ENCODE measurements around the gene RNF144A. TPM values are rescaled to one million over a fixed set of nuclear protein-coding genes. Genes with fewer than 3 reads are reported as not detected.

RNF144A gene
- total and polyA plus RNA-seq, 2 experiments from 2014 or later = 0.60 to 3.5 TPM

- no peaks in the 10 kb centered on the region for H3K9me3 ChIP-seq (ENCODE audit: low read depth)
- no peak overlapping the region; the same call in 1 of the 2 replicates for H3K27ac ChIP-seq
- H4K20me1 ChIP-seq (ENCODE audit: insufficient read depth) = no peaks in the 10 kb centered on the region
- no peaks in the 10 kb centered on the region for H3K9me2 ChIP-seq (ENCODE audit: insufficient read depth)
- in situ Hi-C loops (cut with MboI) = no loop called here
- peak; percentile 21 for DNase-seq
- H3K4me1 ChIP-seq (ENCODE audit: insufficient read depth) = peaks cover 49% of the 10 kb centered on the region
- H3K36me3 ChIP-seq (ENCODE audit: low read depth) = no peaks in the 10 kb centered on the region
- H3K4me2 ChIP-seq (ENCODE audit: unreplicated experiment) = no peak overlapping the region
- 0 out of 2 replicates have a peak overlapping the region, but pooled peaks have one; percentile 32 for H3K9ac ChIP-seq
- no peak overlapping the region for H3K4me3 ChIP-seq
- H3K79me2 ChIP-seq (ENCODE audit: insufficient read depth) = no peaks in the 10 kb centered on the region
- WGBS, 2 experiments (ENCODE audit: low coverage in 1 of 2, low lambda C conversion rate in 2 of 2, missing lambda C conversion rate in 2 of 2) = 52% methylated on average over 12 of the region's 12 CpGs
- H2AFZ ChIP-seq = no peak overlapping the region
- no peaks in the 10 kb centered on the region for H3K27me3 ChIP-seq (replicated peaks; ENCODE audit: insufficient read depth)
- peaks cover 47% of the 10 kb centered on the region for H3F3A ChIP-seq (ENCODE audit: insufficient read depth)
- no peak for TF ChIP-seq EZH2 (IDR thresholded peaks at IDR 0.05; ENCODE audit: insufficient read depth, poor library complexity, severe bottlenecking)
- TF ChIP-seq EZH2phosphoT487 (IDR thresholded peaks at IDR 0.05; ENCODE audit: insufficient read depth, low read depth) = no peak
These were observed 98.1 kb downstream of the RNF144A start for GRCh38 chr2:7015007-7015950.

DNA sequence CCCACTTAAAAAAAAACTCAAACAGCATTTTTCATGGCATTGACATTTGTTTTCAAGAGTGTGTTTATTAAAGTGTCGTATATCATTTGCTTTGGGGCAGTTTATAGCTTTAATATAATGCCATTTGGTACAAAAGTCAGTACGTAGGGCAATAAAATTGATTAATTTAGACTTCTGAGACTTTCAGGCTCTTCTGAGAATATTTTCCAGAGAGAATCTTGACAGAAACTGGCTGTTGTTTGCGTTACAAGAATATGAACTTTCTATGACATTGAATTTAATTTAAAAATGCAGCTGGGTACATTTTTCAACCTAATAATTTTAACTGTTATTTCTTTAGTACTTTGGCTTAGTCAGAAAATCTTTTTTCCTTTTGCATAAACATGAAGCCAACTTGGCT, 98.9 kb downstream of the RNF144A start:
- no peak overlapping the region for H3K4me2 ChIP-seq (ENCODE audit: unreplicated experiment)
- in situ Hi-C loops (cut with MboI) = no loop called here
- H3K9ac ChIP-seq = no peak overlapping the region
- TF ChIP-seq EZH2 (IDR thresholded peaks at IDR 0.05; ENCODE audit: insufficient read depth, poor library complexity, severe bottlenecking) = no peak
- no peak for TF ChIP-seq EZH2phosphoT487 (IDR thresholded peaks at IDR 0.05; ENCODE audit: insufficient read depth, low read depth)
- no peak for DNase-seq
- no peaks in the 10 kb centered on the region for H3K27me3 ChIP-seq (replicated peaks; ENCODE audit: insufficient read depth)
- no peaks in the 10 kb centered on the region for H3K36me3 ChIP-seq (ENCODE audit: low read depth)
- no peak overlapping the region for H2AFZ ChIP-seq
- H3K27ac ChIP-seq = no peak overlapping the region
- no peaks in the 10 kb centered on the region for H3K79me2 ChIP-seq (ENCODE audit: insufficient read depth)
- H4K20me1 ChIP-seq (ENCODE audit: insufficient read depth) = no peaks in the 10 kb centered on the region
- 78 to 84% methylated on average over 3 of the region's 3 CpGs for WGBS, 2 experiments (ENCODE audit: low coverage in 1 of 2, low lambda C conversion rate in 2 of 2, missing lambda C conversion rate in 2 of 2)
- H3K4me3 ChIP-seq = no peak overlapping the region
- no peaks in the 10 kb centered on the region for H3K9me3 ChIP-seq (ENCODE audit: low read depth)
- no peaks in the 10 kb centered on the region for H3K9me2 ChIP-seq (ENCODE audit: insufficient read depth)
- peaks cover 41% of the 10 kb centered on the region for H3F3A ChIP-seq (ENCODE audit: insufficient read depth)
- H3K4me1 ChIP-seq (ENCODE audit: insufficient read depth) = peaks cover 40% of the 10 kb centered on the region

GRCh38 chr2:7016601-7017211, 99.5 kb downstream of the RNF144A start:
- 77 to 85% methylated on average over 11 of the region's 11 CpGs for WGBS, 2 experiments (ENCODE audit: low coverage in 1 of 2, low lambda C conversion rate in 2 of 2, missing lambda C conversion rate in 2 of 2)
- Histone ChIP-seq H3K4me1 (ENCODE audit: insufficient read depth) (peaks cover 36% of the 10 kb centered on the region), H3K79me2 (ENCODE audit: insufficient read depth) (no peaks in the 10 kb centered on the region), H3K9ac (no peak overlapping the region), H3K27me3 (replicated peaks; ENCODE audit: insufficient read depth) (no peaks in the 10 kb centered on the region), H3K4me2 (ENCODE audit: unreplicated experiment) (no peak overlapping the region), H3K36me3 (ENCODE audit: low read depth) (no peaks in the 10 kb centered on the region), H3K4me3 (no peak overlapping the region), H3K9me2 (ENCODE audit: insufficient read depth) (no peaks in the 10 kb centered on the region), H3K9me3 (ENCODE audit: low read depth) (no peaks in the 10 kb centered on the region), H3K27ac (no peak overlapping the region), H2AFZ (no peak overlapping the region), H3F3A (ENCODE audit: insufficient read depth) (peaks cover 37% of the 10 kb centered on the region), H4K20me1 (ENCODE audit: insufficient read depth) (no peaks in the 10 kb centered on the region)
- DNase-seq = no peak
- in situ Hi-C loops (cut with MboI) = no loop called here
- TF ChIP-seq EZH2 (IDR thresholded peaks at IDR 0.05; ENCODE audit: insufficient read depth, poor library complexity, severe bottlenecking) = no peak
- no peak for TF ChIP-seq EZH2phosphoT487 (IDR thresholded peaks at IDR 0.05; ENCODE audit: insufficient read depth, low read depth)

DNA sequence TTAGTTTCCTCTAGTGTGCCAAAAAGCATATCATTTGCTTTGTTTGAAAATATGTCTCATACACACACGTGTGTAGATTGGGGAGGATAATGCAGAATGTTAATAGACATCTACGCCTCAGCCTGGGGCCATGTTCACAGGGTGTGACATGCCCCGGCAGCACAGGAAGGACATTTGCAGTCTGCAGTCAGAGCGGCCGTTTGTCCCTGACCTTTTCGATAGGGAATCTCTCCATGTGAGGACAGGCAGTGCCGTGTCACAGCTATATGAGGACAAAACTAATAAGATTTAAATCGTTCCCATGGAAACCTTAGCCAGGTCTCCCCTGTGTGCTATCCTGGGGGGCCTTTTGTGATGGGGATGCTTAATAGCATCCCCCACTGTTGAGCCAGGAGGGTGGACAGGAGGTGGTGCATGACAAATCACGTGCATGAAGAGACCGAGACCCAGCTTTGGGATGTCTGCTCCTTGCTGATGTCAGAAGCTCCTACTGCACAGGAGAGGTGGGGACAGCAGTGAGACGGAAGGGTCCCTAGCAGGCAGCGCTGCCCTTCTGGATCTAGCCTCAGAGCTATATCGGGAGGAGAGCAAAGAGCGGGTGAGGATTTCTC, 100.6 kb downstream of the RNF144A start:
- Histone ChIP-seq H4K20me1 (ENCODE audit: insufficient read depth) (no peaks in the 10 kb centered on the region), H3K4me2 (ENCODE audit: unreplicated experiment) (no peak overlapping the region), H3K36me3 (ENCODE audit: low read depth) (no peaks in the 10 kb centered on the region), H3K9me2 (ENCODE audit: insufficient read depth) (no peaks in the 10 kb centered on the region), H3K27me3 (replicated peaks; ENCODE audit: insufficient read depth) (no peaks in the 10 kb centered on the region), H3F3A (ENCODE audit: insufficient read depth) (peaks cover 28% of the 10 kb centered on the region), H3K4me3 (no peak overlapping the region), H3K9me3 (ENCODE audit: low read depth) (no peaks in the 10 kb centered on the region), H3K27ac (no peak overlapping the region), H3K4me1 (ENCODE audit: insufficient read depth) (peaks cover 26% of the 10 kb centered on the region), H2AFZ (no peak overlapping the region), H3K9ac (no peak overlapping the region), H3K79me2 (ENCODE audit: insufficient read depth) (no peaks in the 10 kb centered on the region)
- WGBS, 2 experiments (ENCODE audit: low coverage in 1 of 2, low lambda C conversion rate in 2 of 2, missing lambda C conversion rate in 2 of 2) = 96% methylated on average over 14 of the region's 14 CpGs
- DNase-seq = no peak
- TF ChIP-seq EZH2phosphoT487 (IDR thresholded peaks at IDR 0.05; ENCODE audit: insufficient read depth, low read depth) (no peak), EZH2 (IDR thresholded peaks at IDR 0.05; ENCODE audit: insufficient read depth, poor library complexity, severe bottlenecking) (no peak)
- in situ Hi-C loops (cut with MboI) = no loop called here
